GM20000 (cell line): ENCODE data around the gene ITIH5.

Source experiments
- DNase-seq: peaks from one replicate; pipeline ENCODE4 v3.0.0; 2012; ENCODE audit warnings: low spot score
- CTCF ChIP-seq: IDR thresholded peaks from 2 replicates; pipeline ENCODE4 v1.5.1; 2012; ENCODE audit warnings: mild to moderate bottlenecking, control low read depth; ENCODE audit errors: extremely low read depth, missing control alignments

The ITIH5 gene

GRCh38 chr10:7547206-7547605 is 119.6 kb downstream of the ITIH5 start:
- no peak for TF ChIP-seq CTCF
- DNase-seq = no peak

DNA sequence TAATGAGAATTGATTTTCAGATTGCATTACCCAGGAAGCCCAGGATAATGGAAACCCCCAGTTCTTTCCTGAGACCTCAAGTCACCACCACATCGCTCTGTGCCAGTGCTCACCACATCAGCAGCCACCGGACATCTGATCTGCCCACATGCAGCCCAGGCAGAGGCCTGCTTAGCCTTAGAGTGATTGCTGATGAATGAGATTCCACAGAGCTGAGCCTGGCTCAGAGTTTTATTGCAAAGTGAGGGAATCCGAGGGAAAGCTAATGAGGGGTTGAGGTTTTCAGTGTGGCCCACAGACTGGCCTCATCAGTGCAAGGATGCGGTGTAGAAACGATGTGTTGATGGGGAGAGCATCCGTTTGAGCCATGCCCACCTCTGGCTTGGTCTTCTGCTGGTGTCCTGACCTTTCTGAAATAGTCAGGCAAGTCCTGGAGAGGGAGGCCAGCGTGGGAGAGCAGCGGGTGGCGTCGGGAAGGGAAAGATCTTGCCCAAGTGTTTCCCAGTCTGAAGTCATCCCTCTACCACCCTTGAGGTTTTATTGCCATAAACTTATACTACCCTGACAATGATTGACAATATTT is 120.3 kb downstream of the ITIH5 start:
- no peak for TF ChIP-seq CTCF
- DNase-seq = no peak

- no peak for DNase-seq
- no peak for TF ChIP-seq CTCF
Measured at GRCh38 chr10:7545792-7546191, 121.0 kb downstream of the ITIH5 start.

GRCh38 chr10:7545261-7545660 is 121.5 kb downstream of the ITIH5 start:
- no peak for TF ChIP-seq CTCF
- no peak for DNase-seq

GRCh38 chr10:7544203-7544602 is 122.6 kb downstream of the ITIH5 start:
- TF ChIP-seq CTCF = no peak
- DNase-seq = no peak

DNA sequence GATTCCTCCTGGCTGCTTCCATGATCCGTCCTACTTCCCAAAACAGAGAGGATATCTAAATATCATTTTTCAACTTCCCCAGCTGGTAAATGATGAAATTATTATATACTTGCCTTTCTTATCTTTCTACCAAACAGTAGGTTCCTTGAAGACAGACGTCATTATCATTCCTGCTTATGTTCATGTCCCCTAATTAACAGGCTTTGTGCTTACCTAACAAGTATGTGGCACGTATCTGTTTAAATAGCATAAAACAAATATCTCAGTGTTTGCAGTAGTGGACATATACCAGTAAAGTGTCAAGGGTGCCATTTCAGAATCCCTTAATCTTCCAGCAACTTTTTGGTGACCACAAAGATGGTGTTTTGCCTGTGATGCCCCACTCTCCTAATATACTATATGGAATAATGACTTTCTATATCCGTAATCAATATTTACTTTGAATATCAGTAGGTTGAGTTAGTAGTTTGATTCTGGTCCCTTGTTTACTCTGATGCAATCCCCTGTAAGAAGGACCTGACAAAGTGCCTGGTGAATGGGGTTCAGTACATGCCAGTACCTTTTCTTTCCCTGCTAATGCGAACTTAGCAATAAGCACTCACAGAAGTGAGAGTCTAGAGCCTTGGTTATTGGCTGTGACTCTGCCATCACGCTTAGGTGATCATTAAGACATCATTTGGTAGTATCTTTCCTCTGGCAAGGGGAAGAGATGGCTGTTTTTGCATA is 124.4 kb downstream of the ITIH5 start:
- no peak for TF ChIP-seq CTCF
- DNase-seq = no peak

GRCh38 chr10:7541137-7542087 is 125.4 kb downstream of the ITIH5 start:
- no peak for TF ChIP-seq CTCF

More at GRCh38 chr10:7541137-7542087, 125.4 kb downstream of the ITIH5 start:
- no peak for DNase-seq
